HG03565 (cell line): ENCODE results near the gene PSMC6.
"Not testable (repeated sequence)": the region's sequence is repeated elsewhere in the genome, so short reads cannot be mapped to it uniquely, and the experiment has no call there.

Source experiments
- ATAC-seq: cut with Tn5 transposase; IDR thresholded peaks from one replicate; pipeline ENCODE4 v1.9.1; 2021; ENCODE audit warnings: mild to moderate bottlenecking, moderate library complexity; ENCODE audit not compliant: unreplicated experiment

PSMC6 gene

DNA sequence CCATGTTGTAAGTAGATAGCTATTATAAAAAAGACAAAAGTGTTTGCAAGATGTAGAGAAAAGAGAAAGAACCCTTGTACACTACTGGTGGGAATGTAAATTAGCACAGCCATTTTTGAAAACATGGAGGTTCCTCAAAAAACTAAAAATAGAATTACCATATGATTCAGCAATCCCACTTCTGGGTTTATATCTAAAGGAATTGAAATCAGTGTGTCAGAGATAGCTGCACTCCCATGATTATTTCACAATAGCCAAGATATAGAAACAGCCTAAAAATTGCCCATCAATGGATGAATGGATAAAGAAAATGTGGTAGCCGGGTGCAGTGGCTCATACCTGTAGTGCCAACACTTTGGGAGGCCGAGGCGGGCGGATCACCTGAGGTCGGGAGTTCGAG lies 9.2 kb downstream of the PSMC6 start:
- no peak for ATAC-seq

DNA sequence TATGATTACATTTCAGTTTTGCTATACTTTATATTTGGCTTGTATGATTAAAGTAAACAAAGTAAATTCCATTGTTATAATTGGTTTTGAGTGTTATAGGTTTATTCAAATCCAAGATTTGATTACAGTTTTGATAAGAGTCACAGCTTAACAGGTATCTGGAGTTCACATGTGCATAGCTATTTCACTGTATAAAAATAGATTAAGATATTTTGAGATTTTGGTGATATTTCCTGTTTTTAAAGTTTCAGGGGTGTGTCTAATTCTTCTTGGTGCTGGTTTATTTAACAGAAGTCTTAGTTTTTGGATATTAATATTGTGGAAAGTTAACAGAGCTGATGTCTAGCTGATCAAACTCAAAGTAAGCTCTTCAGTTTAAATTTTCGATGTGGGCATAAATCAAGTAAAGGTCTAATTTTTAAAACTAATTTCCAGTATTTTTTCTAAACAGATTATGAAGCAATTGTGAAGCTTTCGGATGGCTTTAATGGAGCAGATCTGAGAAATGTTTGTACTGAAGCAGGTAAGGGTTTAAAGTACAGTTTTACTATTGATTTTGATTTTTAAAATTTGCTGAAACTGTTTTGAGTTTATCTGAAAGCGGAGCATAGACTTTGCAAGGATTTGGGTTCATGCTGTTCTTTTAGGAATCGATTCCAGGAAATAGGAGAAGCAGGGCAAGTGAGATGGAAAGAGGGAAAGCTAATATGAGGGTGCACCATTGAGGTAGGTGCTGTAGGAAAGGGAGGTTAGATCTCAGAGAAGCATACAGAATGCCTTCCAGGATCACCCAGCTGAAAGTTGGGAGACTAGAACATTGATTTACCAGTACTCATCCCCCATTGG lies 16.7 kb downstream of the PSMC6 start:
- no peak for ATAC-seq

DNA sequence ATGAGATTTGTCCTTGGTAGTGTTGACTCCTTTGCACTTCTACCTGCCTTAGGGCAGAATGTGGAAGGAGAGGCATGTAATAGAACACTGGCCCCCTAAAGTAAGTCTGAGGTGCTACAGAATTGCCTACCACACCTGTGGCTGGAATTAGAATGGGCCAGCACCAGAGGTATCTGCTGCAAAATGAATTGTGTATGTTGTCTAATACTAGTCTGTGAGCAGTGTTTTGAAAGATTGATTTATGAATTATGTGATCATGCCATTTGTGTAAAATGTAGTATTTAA lies 17.3 kb downstream of the PSMC6 start:
- ATAC-seq: no peak

DNA sequence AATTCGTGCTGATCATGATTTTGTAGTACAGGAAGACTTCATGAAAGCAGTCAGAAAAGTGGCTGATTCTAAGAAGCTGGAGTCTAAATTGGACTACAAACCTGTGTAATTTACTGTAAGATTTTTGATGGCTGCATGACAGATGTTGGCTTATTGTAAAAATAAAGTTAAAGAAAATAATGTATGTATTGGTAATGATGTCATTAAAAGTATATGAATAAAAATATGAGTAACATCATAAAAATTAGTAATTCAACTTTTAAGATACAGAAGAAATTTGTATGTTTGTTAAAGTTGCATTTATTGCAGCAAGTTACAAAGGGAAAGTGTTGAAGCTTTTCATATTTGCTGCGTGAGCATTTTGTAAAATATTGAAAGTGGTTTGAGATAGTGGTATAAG lies 20.5 kb downstream of the PSMC6 start:
- not testable (repeated sequence) for ATAC-seq

DNA sequence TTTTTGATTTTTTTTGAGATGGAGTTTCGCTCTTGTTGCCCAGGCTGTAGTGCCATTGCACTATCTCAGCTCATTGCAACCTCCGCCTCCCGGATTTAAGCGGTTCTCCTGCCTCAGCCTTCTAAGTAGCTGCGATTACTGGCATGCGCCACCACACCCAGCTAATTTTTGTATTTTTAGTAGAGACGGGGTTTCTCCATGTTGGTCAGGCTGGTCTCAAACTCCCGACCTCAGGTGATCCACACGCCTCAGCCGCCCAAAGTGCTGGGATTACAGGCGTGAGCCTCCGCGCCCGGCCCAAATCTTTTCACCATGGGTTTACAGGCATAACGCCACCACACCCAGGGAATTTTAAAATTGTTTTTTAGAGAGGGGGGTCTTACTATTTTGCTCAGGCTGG lies 22.0 kb downstream of the PSMC6 start:
- not testable (repeated sequence) for ATAC-seq

DNA sequence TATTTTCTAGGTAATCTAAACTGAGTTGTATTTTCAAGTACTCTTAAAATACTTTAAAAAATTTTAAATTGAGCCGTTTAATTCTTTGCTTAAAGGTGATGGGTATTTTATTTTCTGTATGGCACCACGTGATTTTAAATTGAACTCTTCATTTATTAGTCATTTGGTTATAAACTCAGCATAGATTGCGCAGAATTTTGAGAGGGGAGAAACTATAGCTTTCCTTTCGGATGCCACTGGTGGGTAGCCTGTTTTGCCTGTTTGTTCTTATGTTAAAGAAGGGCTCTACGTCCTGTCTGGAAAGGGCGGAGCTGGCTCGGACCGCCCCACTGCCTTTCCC lies 22.6 kb downstream of the PSMC6 start:
- no peak for ATAC-seq

DNA sequence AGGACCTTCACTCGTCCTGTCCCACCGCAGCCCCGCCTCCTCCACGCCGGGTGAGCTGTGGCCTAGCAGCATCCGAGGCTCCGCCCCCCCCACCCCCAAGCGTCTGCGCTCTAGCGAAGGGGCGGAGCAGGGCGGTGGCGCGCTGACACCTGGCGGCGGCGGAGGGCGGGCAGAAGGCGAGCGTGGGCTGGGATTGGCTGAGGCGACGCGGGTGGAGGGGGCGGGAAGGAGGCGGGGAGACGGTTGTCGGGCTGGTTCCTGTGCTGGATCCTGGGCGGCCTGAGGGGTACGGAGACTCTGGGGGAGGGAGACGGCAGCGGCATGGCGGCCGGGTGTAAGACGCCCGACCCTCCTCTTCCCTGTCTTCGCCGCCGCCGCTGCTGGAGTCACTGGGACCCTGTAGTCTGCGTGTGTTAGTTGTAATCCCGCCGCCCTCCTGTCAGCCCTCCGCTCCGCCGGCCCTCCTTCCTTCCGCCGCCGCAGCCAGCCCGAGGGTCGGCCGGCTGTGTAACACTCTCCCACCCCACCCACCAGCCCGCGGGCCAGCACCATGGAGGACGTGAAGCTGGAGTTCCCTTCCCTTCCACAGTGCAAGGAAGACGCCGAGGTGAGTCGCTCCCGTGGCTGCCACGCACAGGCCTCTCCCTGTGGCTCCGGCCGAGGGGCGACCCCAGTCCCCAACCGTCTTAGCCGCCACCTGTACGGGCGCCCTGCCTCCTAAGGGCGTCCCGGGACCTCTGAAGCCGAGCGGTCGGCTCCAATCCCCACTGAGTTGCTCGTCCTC lies 23.1 kb downstream of the PSMC6 start, which contains the start of gene STYX:
STYX (plus strand) TSS at position 242 of the 784 bp plus-strand sequence; CDS start at position 551, 309 bp downstream.
- peak; percentile 85 for ATAC-seq

DNA sequence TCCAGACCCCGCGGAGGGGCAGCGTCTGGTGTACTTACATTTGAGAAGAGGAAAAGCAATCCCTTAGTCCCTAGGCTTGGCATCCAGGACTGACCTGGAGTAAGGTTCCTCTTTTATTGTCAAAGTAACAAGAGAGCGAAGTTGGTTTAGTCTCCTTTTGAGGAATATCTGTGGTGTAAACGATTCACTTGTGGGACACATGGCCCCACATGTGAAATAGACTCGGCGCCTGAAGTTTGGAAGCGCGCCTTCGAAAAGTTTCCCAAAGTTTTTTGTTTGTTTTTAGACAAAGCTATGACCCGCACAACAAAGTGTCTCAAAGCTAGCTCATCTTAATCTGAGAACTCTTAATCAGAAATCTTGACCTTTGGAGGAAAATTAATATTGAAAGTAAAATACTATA lies 23.7 kb downstream of the PSMC6 start:
- ATAC-seq: no peak

DNA sequence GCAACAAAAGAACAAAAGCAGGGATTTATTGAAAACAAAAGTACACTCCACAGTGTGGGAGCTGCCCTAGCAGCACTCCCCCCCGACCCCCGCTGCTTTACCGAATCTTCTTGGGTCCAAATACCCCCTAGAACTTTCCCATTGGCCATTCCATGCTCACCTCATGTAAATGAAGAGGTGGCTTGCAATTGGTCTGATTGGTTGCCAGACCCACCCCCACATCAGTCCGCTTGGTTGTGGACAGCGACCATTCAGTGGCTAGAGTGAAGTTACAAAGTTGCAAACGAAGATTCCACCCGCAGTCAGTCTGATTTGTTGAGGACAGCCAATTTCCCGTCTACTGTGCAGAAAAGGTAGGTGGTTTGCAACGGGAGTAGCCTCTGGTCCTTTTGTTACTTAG lies 26.8 kb downstream of the PSMC6 start:
- no peak for ATAC-seq

DNA sequence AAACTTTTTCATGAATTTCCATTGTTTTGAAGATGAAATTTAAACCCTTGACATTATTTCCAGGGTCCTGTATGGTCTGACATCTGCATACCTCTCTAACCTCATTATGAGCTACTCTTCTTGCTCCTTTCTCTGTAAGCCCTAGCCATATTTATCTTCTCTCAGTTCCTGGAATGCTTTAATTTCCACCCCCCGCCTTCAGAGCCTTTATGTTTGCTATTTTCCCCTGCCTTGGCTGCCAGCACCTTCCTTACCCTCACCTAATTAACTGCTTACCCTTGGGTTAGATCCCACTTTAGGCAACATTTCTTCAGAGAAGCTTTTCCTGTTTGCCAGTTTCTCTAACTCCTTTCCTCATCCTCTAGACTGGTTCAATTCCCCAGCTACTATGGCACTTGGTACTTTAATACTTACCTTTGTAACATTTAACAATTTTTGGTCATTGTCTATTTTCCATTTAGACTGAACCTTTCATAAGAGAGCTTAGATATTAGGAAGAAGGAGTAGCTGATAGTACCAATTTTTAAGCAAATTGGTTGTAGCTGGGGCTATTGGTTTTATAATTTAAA lies 29.0 kb downstream of the PSMC6 start:
- no peak for ATAC-seq

DNA sequence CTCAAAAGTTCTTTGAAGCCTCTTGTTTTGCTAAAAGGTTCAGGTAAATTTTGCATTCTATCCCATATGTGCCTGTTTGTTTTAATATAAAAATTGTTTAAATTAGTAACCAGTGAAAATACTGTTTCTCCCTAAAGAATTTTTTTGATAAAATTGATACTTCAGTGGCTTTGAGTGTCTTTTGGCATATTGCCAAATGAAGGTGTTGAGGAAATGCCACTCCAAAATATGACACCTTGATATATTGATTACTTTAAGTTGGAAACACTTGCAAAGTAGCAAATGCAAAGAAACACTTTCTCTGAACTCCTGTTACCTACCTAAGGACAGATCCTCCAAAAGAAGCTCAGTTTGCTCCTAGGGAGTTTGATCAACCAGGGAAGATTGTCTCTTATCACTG lies 31.4 kb downstream of the PSMC6 start:
- no peak for ATAC-seq

DNA sequence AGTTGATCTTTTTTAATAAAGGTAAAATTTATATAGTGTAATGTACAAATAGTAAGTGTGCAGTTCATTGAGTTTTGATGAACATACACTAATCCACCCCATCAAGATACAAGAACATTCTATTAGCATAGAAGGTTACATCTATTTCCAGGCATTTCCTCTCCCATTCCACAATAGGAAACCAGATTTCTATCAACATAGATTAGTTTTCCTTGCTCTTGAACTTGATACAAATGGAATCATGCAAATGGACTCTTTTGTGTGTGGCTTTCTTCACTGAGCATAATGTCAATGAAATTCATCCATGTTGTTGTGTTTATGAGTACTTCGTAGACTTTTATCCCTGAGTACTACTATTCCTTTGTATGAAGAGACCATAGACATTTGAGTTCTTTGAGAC lies 33.8 kb downstream of the PSMC6 start:
- no peak for ATAC-seq

DNA sequence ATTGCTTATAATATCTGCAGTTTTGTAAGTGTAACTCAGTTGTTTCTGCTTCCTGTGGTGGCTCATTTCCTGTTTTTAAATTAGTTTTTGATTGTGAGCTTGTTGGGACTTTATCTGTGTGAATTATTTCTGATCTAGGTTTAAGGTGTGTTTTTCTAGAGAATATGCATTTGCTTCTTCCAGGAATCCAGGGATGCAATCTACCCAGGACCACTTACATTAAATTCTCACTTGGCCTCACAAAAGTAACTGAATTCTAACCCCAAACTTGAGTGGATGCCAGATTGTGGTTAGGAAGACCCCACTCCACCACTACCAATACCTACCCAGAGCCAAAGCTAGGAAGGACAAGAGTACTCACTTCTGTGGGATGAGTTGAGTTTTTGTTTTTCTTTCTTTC lies 34.9 kb downstream of the PSMC6 start:
- ATAC-seq: peak; percentile 3

DNA sequence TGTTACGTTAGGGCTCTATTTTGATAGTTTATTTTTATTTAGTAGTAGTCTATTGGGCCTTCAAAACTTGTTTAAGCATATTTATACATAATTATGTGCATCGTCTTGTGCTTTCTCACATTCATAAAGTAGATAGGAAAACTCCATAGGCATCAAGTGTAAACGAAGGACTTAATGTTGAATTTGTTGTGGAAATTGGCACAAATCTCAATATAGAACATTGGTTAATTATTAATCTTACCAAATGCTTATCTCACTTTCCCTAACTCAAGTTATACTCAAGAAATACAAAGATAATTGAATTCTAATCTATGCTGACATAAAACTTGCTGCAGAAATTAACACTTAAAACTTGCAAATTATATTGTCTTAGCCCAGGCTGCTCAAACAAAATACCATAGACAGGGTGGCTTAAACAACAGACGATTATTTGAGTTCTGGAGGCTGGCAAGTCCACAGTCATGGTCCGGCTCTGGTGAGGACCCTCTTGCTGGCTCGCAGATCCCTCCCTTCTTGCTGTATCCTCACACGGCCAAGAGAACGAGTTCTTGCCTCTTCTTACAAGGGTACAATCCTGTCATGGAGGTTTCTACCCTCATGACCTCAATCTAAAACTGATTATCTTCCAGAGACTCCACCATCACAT lies 41.8 kb downstream of the PSMC6 start:
- ATAC-seq: no peak

DNA sequence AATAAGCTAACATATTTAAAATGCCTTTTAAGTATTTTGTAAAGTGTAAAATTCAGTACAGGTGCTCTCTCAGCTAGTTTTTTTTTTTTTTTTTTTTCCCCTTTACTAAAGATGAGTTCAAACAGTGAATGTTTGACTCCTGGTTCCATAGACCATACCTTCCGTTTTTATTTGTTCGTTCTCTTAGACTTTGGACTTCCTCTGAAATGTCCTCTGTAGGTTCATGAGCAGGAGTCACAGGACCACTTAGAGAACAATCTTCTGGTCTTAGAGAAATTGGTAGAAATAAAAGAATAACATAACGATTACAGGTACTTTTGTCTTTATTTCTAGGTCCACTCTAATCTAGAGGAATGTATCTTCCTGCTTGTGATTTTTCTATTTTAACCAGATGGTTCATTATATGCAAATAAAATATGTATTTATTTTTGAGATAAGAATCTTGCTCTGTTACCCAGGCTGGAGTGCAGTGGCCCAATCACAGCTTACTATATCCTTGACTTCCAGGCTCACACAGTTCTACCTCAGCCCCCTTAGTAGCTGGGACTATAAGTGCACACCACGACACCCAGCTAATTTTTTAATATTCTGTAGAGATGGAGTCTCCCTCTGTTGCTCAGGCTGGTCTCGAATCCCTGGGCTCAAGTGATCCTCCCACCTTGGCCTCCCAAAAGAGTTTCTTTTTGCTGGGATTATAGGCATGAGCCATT lies 48.8 kb downstream of the PSMC6 start:
- no peak for ATAC-seq

DNA sequence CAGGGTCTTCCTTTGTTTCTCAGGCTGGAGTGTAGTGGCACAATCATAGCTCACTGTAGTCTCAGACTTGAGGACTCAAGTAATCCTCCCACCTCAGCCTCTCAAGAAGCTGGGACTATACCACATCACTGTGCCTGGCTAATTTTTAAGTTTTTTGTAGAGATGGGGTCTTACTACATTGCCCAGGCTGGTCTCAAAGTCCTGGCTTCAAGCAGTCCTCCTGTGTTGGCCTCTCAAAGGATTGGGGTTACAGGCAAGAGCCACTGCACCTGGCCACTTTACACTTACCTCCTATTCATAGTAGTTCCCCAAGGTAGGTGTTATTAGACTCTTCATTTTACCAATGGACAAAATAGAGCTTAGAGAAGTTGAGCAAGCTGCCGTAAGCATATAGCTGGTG lies 52.1 kb downstream of the PSMC6 start:
- no peak for ATAC-seq

DNA sequence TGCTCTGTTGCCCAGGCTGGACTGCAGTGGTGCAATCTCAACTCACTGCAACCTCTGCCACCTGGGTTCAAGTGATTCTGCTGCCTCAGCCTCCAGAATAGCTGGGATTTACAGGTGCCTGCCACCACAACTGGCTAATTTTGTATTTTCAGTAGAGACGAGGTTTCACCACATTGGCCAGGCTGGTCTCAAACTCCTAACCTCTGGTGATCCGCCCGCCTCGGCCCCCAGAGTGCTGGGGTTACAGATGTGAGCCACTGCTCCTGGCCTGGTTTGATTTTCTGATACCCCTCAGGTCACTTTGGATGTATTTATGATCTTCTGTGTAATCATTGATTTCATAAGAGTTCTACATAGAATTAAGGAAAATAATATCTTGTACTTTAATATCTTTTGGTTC lies 55.9 kb downstream of the PSMC6 start:
- ATAC-seq: not testable (repeated sequence)

DNA sequence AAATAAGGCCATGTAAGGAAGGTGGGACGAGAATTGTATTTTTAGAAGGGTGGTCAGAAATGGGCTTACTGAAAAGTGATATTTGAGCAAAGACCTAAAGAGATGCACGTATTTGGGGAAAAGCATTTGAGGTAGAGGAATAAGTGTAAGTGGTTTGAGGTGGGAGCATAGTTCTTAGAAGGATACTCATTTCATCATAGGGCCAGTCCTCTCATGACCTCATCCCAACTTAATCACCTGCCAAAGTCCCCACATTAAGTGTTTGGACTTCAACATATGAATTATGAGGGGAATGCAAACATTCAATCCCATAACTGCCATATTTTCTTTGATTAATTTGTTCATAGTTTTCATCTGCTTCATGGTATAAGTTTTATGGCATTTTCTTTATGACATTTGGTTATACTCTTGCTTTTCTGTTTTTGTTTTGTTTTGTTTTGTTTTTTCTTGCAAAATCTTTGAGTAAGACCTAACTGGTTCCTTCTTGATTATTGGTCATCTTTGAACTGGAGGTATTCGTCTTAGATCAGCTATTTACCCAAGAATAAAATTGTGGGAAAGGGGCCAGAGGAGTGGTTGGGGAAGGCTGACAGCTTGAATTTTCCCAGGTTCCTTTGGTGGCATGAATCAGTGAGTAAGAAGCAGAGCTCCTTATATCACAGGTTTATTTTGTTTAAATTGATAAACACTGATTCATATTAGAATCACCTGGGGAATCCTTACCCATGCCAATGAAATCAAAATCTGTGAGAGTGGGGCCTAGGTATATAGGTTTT lies 60.2 kb downstream of the PSMC6 start:
- no peak for ATAC-seq

DNA sequence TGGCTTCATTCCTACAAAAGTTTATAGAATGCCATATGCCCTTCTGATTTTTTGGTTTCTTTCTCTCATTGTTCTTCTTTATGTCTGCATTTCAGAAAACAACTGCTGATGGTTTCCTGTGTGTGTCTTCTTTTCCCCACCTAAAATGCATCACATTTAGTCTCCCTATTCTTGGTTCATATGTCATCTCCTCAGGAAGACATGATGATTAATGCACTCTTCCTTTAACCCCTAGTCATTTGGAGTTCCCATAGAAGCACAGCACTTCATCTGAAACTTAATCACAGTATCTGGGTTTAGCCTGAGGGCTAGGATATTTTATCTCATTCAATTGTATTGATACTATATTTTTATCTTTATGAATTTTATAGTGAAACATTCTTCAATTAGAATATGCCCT lies 62.9 kb downstream of the PSMC6 start:
- no peak for ATAC-seq

DNA sequence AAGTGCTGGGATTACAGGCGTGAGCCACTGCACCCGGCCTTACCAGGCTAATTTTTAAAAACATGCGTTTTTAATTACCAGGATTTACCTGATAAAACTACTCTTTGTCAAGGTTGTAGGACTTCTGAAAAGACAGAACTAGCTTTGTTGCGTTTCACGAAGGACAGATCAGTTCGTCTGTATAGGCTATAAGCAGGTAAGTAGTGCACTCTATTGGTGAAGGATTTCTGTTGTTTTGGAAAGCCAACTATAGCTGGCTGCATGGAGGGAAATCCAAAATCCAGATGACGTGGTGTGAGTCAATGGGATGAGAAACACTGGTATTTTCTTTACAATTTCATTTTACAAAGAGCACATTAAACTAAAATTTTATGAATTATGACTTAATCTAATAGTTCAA lies 69.8 kb downstream of the PSMC6 start:
- ATAC-seq: no peak
